22Rv1 (cell line): ENCODE results near the gene U2AF1L4.

ENCODE experiments used
- ZFX ChIP-seq: fragments of 450-650 bp; IDR thresholded peaks from 2 replicates; pipeline ENCODE4 v1.6.1; 2017; ENCODE audit warnings: antibody characterized with exemption, borderline replicate concordance
- TF ChIP-seq, protein P1 (sequence below): fragments of 450-650 bp; IDR thresholded peaks from 2 replicates; pipeline ENCODE4 v1.5.1; 2017; ENCODE audit warnings: mild to moderate bottlenecking

DNA sequence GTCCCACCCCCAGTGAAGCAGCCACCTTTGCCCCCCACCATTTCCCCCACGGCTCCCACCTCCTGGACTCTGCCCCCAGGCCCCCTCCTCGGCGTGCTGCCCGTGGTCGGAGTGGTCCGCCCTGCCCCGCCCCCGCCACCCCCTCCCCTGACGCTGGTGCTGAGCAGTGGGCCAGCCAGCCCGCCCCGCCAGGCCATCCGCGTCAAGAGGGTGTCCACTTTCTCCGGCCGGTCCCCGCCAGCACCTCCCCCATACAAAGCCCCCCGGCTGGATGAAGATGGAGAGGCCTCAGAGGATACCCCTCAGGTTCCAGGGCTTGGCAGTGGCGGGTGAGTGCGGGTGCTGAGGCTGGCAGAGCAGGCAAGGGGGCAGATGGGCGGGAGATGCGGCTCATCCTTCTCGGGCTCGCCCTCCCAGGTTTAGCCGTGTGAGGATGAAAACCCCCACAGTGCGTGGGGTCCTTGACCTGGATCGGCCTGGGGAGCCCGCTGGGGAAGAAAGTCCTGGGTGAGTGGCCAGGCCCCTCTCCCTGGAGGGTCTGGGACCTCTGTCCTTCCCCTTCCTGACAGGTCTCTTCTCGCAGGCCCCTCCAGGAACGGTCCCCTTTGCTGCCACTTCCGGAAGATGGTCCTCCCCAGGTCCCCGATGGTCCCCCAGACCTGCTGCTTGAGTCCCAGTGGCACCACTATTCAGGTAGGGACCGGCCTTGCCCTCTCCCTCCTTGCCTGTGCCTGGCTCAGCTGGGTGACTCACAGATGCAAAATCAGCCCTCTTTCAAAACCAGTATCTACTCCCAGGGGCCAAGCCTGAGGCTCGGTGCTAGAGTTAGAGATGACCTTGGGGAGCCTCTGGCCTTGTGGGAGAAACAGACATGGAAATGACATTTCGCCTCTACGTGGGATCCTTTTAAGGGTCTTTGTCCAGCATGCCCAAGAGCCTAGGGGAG is 11.8 kb downstream of the U2AF1L4 start:
- TF ChIP-seq, protein P1, sequence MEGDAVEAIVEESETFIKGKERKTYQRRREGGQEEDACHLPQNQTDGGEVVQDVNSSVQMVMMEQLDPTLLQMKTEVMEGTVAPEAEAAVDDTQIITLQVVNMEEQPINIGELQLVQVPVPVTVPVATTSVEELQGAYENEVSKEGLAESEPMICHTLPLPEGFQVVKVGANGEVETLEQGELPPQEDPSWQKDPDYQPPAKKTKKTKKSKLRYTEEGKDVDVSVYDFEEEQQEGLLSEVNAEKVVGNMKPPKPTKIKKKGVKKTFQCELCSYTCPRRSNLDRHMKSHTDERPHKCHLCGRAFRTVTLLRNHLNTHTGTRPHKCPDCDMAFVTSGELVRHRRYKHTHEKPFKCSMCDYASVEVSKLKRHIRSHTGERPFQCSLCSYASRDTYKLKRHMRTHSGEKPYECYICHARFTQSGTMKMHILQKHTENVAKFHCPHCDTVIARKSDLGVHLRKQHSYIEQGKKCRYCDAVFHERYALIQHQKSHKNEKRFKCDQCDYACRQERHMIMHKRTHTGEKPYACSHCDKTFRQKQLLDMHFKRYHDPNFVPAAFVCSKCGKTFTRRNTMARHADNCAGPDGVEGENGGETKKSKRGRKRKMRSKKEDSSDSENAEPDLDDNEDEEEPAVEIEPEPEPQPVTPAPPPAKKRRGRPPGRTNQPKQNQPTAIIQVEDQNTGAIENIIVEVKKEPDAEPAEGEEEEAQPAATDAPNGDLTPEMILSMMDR, result no peak
- TF ChIP-seq ZFX, result no peak
